Osteoblast (primary cell): ENCODE data around the gene TMOD4. TPM values are rescaled to one million over a fixed set of nuclear protein-coding genes. Genes with fewer than 3 reads are reported as not detected.

Experiments
- DNase-seq: peaks from one replicate; pipeline ENCODE4 v3.0.0; 2011; ENCODE audit warnings: low spot score, mixed read lengths; ENCODE audit not compliant: insufficient read length; ENCODE audit errors: missing footprints
- H2AFZ ChIP-seq: 2 replicates; pipeline ENCODE4 v1.6.0; 2011; ENCODE audit warnings: mild to moderate bottlenecking, low read length
- H3K27ac ChIP-seq: 2 replicates; pipeline ENCODE4 v1.5.1; 2011; ENCODE audit warnings: mild to moderate bottlenecking, low read depth, low read length, moderate library complexity
- H3K27me3 ChIP-seq: 2 replicates; pipeline ENCODE4 v1.6.0; 2012; ENCODE audit warnings: mild to moderate bottlenecking, control low read depth, inconsistent platforms, low read length, moderate library complexity; ENCODE audit not compliant: insufficient read depth
- H3K36me3 ChIP-seq: 2 replicates; pipeline ENCODE4 v1.5.1; 2011; ENCODE audit warnings: mild to moderate bottlenecking, low read length, control low read depth, moderate library complexity; ENCODE audit not compliant: insufficient read depth
- H3K4me1 ChIP-seq: 2 replicates; pipeline ENCODE4 v1.5.1; 2011; ENCODE audit warnings: mild to moderate bottlenecking, low read length, control low read depth, moderate library complexity; ENCODE audit not compliant: insufficient read depth
- H3K4me2 ChIP-seq: 2 replicates; pipeline ENCODE4 v1.6.0; 2011; ENCODE audit warnings: mild to moderate bottlenecking, low read length; ENCODE audit not compliant: insufficient read depth
- H3K4me3 ChIP-seq: fragments of 200-600 bp; sonication (generic); 3 replicates; pipeline ENCODE4 v1.5.1; 2012; ENCODE audit warnings: mild to moderate bottlenecking, low read length, inconsistent platforms; ENCODE audit not compliant: insufficient read depth
- H3K79me2 ChIP-seq: 2 replicates; pipeline ENCODE4 v1.6.0; 2012; ENCODE audit warnings: mild to moderate bottlenecking, low read length, control low read depth, inconsistent platforms; ENCODE audit not compliant: insufficient read depth
- H3K9me3 ChIP-seq: 2 replicates; pipeline ENCODE4 v1.5.1; 2011; ENCODE audit warnings: low read depth, low read length, control low read depth
- H4K20me1 ChIP-seq: 2 replicates; pipeline ENCODE4 v1.6.0; 2012; ENCODE audit warnings: mild to moderate bottlenecking, low read length, control low read depth; ENCODE audit not compliant: insufficient read depth
- total RNA-seq: library from RNA; depleted of rRNA; stranded (reverse); fragments of >200 nt; gene quantifications from 2 replicates; pipeline ENCODE4 v1.2.3, GENCODE V29; 2012
- TF ChIP-seq, protein P1 (sequence below): IDR thresholded peaks from 2 replicates; pipeline ENCODE4 v1.5.1; 2011; ENCODE audit warnings: mild to moderate bottlenecking, low read depth, low read length, moderate library complexity; ENCODE audit errors: extremely low read depth

The TMOD4 gene
- total RNA-seq, 1 donor, result 0.36 TPM

DNA sequence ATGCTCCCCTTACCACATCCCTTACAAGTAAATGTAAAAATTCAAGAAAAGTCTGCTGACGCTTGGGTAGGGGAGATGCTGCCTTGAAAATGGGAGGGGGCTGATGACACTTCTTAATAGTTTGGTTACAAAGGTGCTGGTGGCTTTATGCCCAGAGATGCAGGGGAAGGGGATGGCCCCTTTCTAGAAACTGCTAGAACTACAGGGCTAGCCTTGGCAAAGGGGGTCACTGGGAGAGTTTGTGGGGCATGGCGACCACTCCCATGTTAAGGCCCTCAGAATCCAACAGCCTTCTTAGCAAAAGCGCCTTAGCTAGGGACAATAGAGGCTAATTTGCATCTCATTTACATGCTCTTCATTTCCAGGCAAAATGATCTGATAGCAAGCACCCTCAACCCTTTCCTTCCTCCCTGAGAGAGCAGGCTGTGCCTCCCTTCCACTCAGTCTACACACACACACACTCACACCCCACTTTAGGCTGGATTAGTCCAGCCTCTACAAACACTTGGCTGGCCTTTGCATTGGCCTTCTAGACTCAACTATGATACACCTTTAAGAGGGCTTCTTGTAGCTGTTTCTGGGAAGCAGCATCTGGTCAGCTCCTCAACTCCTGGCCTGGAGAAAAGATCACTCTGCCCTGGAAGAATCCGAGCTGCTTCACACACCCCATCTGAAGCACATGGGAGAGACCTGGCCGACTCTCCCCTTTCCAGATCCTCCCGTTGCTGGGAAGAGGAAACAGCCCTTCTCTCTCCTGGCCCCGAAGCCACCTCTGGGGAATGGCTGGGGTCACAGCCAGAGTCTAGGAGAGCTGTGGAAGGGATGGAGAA is 31.1 kb downstream of the TMOD4 start:
- peaks cover 16% of the 10 kb centered on the region for H3K4me1 ChIP-seq
- no peak overlapping the region for H2AFZ ChIP-seq
- H3K27ac ChIP-seq, result no peak overlapping the region
- peaks cover 11% of the 10 kb centered on the region for H3K27me3 ChIP-seq
- no peak overlapping the region for H3K4me3 ChIP-seq
- TF ChIP-seq, protein P1, sequence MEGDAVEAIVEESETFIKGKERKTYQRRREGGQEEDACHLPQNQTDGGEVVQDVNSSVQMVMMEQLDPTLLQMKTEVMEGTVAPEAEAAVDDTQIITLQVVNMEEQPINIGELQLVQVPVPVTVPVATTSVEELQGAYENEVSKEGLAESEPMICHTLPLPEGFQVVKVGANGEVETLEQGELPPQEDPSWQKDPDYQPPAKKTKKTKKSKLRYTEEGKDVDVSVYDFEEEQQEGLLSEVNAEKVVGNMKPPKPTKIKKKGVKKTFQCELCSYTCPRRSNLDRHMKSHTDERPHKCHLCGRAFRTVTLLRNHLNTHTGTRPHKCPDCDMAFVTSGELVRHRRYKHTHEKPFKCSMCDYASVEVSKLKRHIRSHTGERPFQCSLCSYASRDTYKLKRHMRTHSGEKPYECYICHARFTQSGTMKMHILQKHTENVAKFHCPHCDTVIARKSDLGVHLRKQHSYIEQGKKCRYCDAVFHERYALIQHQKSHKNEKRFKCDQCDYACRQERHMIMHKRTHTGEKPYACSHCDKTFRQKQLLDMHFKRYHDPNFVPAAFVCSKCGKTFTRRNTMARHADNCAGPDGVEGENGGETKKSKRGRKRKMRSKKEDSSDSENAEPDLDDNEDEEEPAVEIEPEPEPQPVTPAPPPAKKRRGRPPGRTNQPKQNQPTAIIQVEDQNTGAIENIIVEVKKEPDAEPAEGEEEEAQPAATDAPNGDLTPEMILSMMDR, result no peak
- no peaks in the 10 kb centered on the region for H3K36me3 ChIP-seq
- no peaks in the 10 kb centered on the region for H3K79me2 ChIP-seq
- H3K4me2 ChIP-seq, result no peak overlapping the region
- peak; percentile 65 for DNase-seq
- no peaks in the 10 kb centered on the region for H3K9me3 ChIP-seq
- peaks cover 2% of the 10 kb centered on the region for H4K20me1 ChIP-seq

- Histone ChIP-seq H3K27ac (no peak overlapping the region), H3K9me3 (no peaks in the 10 kb centered on the region), H3K79me2 (no peaks in the 10 kb centered on the region), H4K20me1 (peaks cover 2% of the 10 kb centered on the region), H3K4me1 (peaks cover 16% of the 10 kb centered on the region), H3K27me3 (peaks cover 11% of the 10 kb centered on the region), H2AFZ (no peak overlapping the region), H3K4me3 (no peak overlapping the region), H3K36me3 (no peaks in the 10 kb centered on the region), H3K4me2 (no peak overlapping the region)
- DNase-seq, result peak; percentile 32
- TF ChIP-seq, protein P1, result no peak
Observed at GRCh38 chr1:151143986-151144385, 31.8 kb downstream of the TMOD4 start.

- Histone ChIP-seq H3K27ac (no peak overlapping the region), H3K4me2 (no peak overlapping the region), H3K9me3 (no peaks in the 10 kb centered on the region), H2AFZ (no peak overlapping the region), H4K20me1 (peaks cover 2% of the 10 kb centered on the region), H3K79me2 (no peaks in the 10 kb centered on the region), H3K27me3 (peaks cover 11% of the 10 kb centered on the region), H3K4me3 (no peak overlapping the region), H3K4me1 (peaks cover 16% of the 10 kb centered on the region), H3K36me3 (no peaks in the 10 kb centered on the region)
- TF ChIP-seq, protein P1, result no peak
- DNase-seq, result no peak
Observed at GRCh38 chr1:151143057-151143435, 32.7 kb downstream of the TMOD4 start.

DNA sequence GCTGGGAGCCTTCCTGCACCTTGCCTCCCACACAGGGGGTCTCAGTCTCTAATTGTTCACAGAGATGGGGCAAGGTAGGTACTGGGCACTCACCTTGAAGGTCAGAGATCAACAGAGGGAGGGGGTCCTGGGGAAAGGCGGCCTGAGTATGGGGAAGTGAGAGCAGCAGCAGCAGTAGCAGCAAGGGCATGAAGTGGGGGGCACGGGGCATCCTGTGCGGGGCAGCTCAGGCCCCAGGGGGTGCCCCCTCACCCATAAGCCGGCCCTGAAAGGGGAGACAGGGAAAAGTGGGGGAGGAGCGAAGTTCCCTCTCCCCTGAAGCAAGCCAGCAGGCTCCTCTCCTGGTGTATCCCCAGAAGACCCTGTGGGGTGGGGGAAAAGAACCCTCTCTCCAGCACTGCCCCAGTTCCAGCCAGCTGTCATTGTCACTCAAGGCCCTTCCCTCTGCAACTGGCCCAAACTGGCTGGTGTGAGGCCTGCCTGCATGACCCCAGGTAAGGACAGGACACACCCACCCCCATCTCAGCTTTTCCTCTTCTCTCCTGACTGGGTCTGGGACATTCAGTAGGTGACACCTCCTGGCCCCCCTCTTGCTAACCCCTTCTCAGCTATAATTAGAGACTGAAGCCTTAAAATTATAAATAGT is 33.2 kb downstream of the TMOD4 start:
- no peaks in the 10 kb centered on the region for H3K79me2 ChIP-seq
- H3K27me3 ChIP-seq, result peaks cover 11% of the 10 kb centered on the region
- peaks cover 2% of the 10 kb centered on the region for H4K20me1 ChIP-seq
- H3K27ac ChIP-seq, result no peak overlapping the region
- no peaks in the 10 kb centered on the region for H3K36me3 ChIP-seq
- H3K9me3 ChIP-seq, result no peaks in the 10 kb centered on the region
- H2AFZ ChIP-seq, result no peak overlapping the region
- TF ChIP-seq, protein P1, result no peak
- H3K4me2 ChIP-seq, result no peak overlapping the region
- peak; percentile 64 for DNase-seq
- no peak overlapping the region for H3K4me3 ChIP-seq
- peaks cover 15% of the 10 kb centered on the region for H3K4me1 ChIP-seq
